Stimulated activated naive CD8-positive, alpha-beta T cell treated with anti-CD3 and anti-CD28 coated beads, Interleukin-15, Interleukin-2, amounts not matched to agents 100 ng/mL and 50 ng/mL, for 24 hours (primary cell): ENCODE results near the gene CTSA.
A peak's percentile ranks its signal among the peaks of the same experiment; 100 is the strongest.

Source experiments
- H3K27ac Mint-ChIP-seq: one replicate; pipeline ENCODE4 v1.8.0; 2021; ENCODE audit warnings: mild to moderate bottlenecking, mixed read lengths
- H3K27me3 Mint-ChIP-seq: one replicate; pipeline ENCODE4 v1.8.0; 2021; ENCODE audit warnings: mixed read lengths
- H3K36me3 Mint-ChIP-seq: one replicate; pipeline ENCODE4 v1.8.0; 2021; ENCODE audit warnings: low read depth, mixed read lengths
- H3K4me1 Mint-ChIP-seq: one replicate; pipeline ENCODE4 v1.8.0; 2021; ENCODE audit warnings: low read depth, mixed read lengths
- H3K4me3 Mint-ChIP-seq: one replicate; pipeline ENCODE4 v1.8.0; 2021; ENCODE audit warnings: mild to moderate bottlenecking, mixed read lengths
- H3K9me3 Mint-ChIP-seq: one replicate; pipeline ENCODE4 v1.8.0; 2021; ENCODE audit warnings: mixed read lengths

CTSA gene

GRCh38 chr20:45882469-45883099, 8.6 kb upstream of the CTSA start:
- H3K27me3 Mint-ChIP-seq, result no peaks in the 10 kb centered on the region
- H3K4me3 Mint-ChIP-seq, result peak overlapping the region; percentile 63
- H3K27ac Mint-ChIP-seq, result peak overlapping the region; percentile 15
- no peaks in the 10 kb centered on the region for H3K9me3 Mint-ChIP-seq
- peaks cover 26% of the 10 kb centered on the region for H3K36me3 Mint-ChIP-seq
- H3K4me1 Mint-ChIP-seq, result peaks cover 52% of the 10 kb centered on the region

DNA sequence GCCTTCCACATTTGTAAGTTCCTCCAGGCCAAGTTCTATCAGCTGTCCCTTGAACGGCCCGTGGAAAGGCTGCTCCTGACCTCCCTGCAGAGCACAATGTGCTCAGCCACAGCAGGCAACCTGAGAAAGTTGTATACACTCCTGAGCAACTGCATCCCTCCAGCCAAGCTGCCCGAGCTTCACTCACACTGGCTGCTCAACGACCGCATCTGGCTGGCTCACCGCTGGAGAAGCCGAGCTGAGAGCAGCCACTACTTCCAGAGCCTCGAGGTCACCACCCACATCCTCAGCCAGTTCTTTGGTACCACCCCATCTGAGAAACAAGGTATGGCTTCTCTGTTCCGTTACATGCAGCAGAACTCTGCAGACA, 8.1 kb upstream of the CTSA start:
- Mint-ChIP-seq H3K36me3 (peaks cover 26% of the 10 kb centered on the region), H3K4me3 (no peak overlapping the region), H3K4me1 (peaks cover 52% of the 10 kb centered on the region), H3K27me3 (no peaks in the 10 kb centered on the region), H3K9me3 (no peaks in the 10 kb centered on the region), H3K27ac (no peak overlapping the region)

GRCh38 chr20:45886590-45887345, 4.4 kb upstream of the CTSA start:
- Mint-ChIP-seq H3K36me3 (peaks cover 26% of the 10 kb centered on the region), H3K9me3 (no peaks in the 10 kb centered on the region), H3K27ac (peak overlapping the region; percentile 55), H3K27me3 (no peaks in the 10 kb centered on the region), H3K4me1 (peaks cover 52% of the 10 kb centered on the region), H3K4me3 (no peak overlapping the region)

DNA sequence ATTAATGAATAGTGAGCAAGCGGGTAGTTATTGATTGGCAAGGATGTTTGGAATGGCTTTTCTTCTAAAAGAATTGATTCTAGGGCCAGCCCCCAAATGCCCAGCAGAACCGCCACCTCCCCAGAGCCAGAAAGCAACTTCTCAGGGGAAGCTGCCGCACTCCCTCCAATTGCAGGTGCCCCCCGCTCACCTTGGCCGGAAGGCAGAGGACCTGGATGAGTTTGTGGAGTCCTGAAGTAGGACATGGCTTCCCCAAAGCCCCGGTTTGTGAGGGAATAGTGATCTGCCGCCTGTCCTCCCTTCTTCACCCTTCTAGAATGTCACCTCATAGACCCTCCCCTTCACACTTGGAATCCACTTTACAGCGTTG, 3.8 kb upstream of the CTSA start, which contains the start of gene SPATA25:
TSS of gene SPATA25 (minus strand) at position 277 of the 370 bp plus-strand sequence. CDS start at position 245, 32 bp downstream.
- no peak within 1 kb of the TSS for H3K4me3 Mint-ChIP-seq
- H3K9me3 Mint-ChIP-seq, result no peaks in the 10 kb centered on the region
- peaks cover 22% of the 10 kb centered on the region for H3K36me3 Mint-ChIP-seq
- peaks cover 53% of the 10 kb centered on the region for H3K4me1 Mint-ChIP-seq
- peak within 1 kb of the TSS; percentile 55 for H3K27ac Mint-ChIP-seq
- H3K27me3 Mint-ChIP-seq, result no peaks in the 10 kb centered on the region

- no peaks in the 10 kb centered on the region for H3K27me3 Mint-ChIP-seq
- peaks cover 10% of the 10 kb centered on the region for H3K36me3 Mint-ChIP-seq
- H3K27ac Mint-ChIP-seq, result no peak overlapping the region
- H3K4me1 Mint-ChIP-seq, result peaks cover 50% of the 10 kb centered on the region
- H3K9me3 Mint-ChIP-seq, result no peaks in the 10 kb centered on the region
- H3K4me3 Mint-ChIP-seq, result no peak overlapping the region
Observed at GRCh38 chr20:45888681-45889080, 2.5 kb upstream of the CTSA start.

- H3K4me1 Mint-ChIP-seq, result peaks cover 47% of the 10 kb centered on the region
- no peaks in the 10 kb centered on the region for H3K27me3 Mint-ChIP-seq
Observed at GRCh38 chr20:45890077-45890984, 804 bp upstream of the CTSA start.

DNA sequence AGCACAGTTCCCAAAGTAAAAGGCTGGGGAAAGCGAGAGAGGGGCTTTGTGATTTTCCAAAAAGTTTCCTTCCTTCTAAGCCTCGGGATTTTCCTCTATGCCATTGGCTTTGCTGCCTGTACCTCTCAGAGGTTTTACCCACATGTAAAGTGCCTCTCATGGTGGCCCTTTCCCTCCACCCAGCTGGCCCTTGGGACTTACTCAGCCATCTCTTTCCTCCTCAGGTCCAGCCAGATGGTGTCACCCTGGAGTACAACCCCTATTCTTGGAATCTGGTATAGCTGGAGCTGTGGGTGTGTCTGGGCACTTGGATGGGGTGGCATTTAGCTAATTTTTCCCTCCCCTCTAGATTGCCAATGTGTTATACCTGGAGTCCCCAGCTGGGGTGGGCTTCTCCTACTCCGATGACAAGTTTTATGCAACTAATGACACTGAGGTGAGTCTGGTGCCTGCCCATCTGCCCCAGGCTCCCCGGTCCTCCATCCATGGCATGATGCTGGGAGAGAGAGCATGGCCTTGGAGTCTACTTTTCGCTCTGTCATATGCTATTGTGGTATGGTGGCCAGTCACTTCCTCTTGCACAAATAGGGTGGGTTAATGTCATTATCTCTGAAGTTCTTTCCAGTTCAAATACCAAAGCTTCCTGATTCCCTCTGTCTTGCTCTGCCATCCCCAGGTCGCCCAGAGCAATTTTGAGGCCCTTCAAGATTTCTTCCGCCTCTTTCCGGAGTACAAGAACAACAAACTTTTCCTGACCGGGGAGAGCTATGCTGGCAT, 1.1 kb downstream of the CTSA start:
- peaks cover 13% of the 10 kb centered on the region for H3K36me3 Mint-ChIP-seq

More at GRCh38 chr20:45890077-45890984, 804 bp upstream of the CTSA start:
- H3K9me3 Mint-ChIP-seq, result no peaks in the 10 kb centered on the region
- H3K4me3 Mint-ChIP-seq, result peak overlapping the region; percentile 89
- H3K27ac Mint-ChIP-seq, result peak overlapping the region; percentile 86
- H3K36me3 Mint-ChIP-seq, result peaks cover 11% of the 10 kb centered on the region

GRCh38 chr20:45892828-45893500, 1.8 kb downstream of the CTSA start:
- peak overlapping the region; percentile 89 for H3K4me3 Mint-ChIP-seq

More for the DNA sequence above, 1.1 kb downstream of the CTSA start:
- H3K27ac Mint-ChIP-seq, result peak overlapping the region; percentile 79
- H3K4me1 Mint-ChIP-seq, result peaks cover 36% of the 10 kb centered on the region
- H3K27me3 Mint-ChIP-seq, result no peaks in the 10 kb centered on the region
- H3K9me3 Mint-ChIP-seq, result no peaks in the 10 kb centered on the region
- peak overlapping the region; percentile 89 for H3K4me3 Mint-ChIP-seq

DNA sequence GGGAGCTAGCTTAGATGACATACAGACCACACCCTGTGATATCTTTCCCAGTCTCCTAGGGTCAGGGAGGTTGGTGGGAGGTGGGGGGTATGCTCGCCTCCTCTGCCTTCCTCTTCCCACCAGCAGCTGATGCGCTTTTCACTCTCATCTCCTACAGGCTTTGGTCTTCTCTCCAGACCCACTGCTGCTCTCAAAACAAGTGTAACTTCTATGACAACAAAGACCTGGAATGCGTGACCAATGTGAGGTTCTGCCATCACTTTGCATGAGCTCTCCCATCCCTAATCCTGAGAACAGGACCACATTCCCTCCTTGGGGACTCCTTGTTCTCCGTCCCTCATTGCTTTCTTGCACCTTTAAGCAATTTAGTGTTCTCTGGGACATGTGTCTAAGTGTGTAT, 2.7 kb downstream of the CTSA start:
- Mint-ChIP-seq H3K9me3 (no peaks in the 10 kb centered on the region), H3K36me3 (peaks cover 18% of the 10 kb centered on the region), H3K4me3 (peak overlapping the region; percentile 28), H3K27ac (peak overlapping the region; percentile 5), H3K4me1 (peaks cover 36% of the 10 kb centered on the region), H3K27me3 (no peaks in the 10 kb centered on the region)

More at GRCh38 chr20:45892828-45893500, 1.8 kb downstream of the CTSA start:
- Mint-ChIP-seq H3K36me3 (peaks cover 14% of the 10 kb centered on the region), H3K27ac (peak overlapping the region; percentile 79), H3K27me3 (no peaks in the 10 kb centered on the region), H3K9me3 (no peaks in the 10 kb centered on the region), H3K4me1 (peaks cover 36% of the 10 kb centered on the region)

- H3K27ac Mint-ChIP-seq, result no peak overlapping the region
- no peaks in the 10 kb centered on the region for H3K9me3 Mint-ChIP-seq
- H3K4me3 Mint-ChIP-seq, result no peak overlapping the region
- peaks cover 32% of the 10 kb centered on the region for H3K4me1 Mint-ChIP-seq
- H3K27me3 Mint-ChIP-seq, result no peaks in the 10 kb centered on the region
- peaks cover 22% of the 10 kb centered on the region for H3K36me3 Mint-ChIP-seq
Observed at GRCh38 chr20:45894797-45895196, 3.7 kb downstream of the CTSA start.

DNA sequence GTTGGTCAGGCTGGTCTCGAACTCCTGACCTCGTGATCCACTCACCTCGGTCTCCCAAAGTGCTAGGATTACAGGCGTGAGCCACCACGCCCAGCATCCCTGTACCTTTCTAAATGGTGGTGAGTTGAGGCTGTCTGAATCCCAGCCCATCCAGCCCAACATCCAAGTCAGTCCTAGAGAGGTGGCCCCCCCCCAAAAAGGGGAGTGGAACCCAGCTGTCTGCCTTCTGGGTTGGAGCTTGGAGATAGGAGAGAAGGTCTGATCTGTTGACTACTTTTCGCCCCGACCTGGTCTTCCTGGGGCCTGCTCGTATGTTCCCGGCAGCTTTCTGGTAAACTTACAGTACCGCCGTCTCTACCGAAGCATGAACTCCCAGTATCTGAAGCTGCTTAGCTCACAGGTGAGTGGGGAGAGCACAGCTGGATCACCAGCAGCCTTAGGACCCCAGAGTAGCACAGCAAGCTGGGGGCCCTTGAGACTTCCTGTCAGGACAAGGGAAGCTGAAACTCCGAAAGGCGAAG, 5.6 kb downstream of the CTSA start:
- Mint-ChIP-seq H3K27ac (no peak overlapping the region), H3K36me3 (peaks cover 22% of the 10 kb centered on the region), H3K4me1 (peaks cover 26% of the 10 kb centered on the region), H3K27me3 (no peaks in the 10 kb centered on the region), H3K4me3 (no peak overlapping the region), H3K9me3 (no peaks in the 10 kb centered on the region)

- Mint-ChIP-seq H3K4me3 (no peak overlapping the region), H3K9me3 (no peaks in the 10 kb centered on the region), H3K27ac (no peak overlapping the region), H3K4me1 (peaks cover 21% of the 10 kb centered on the region), H3K36me3 (peaks cover 22% of the 10 kb centered on the region), H3K27me3 (no peaks in the 10 kb centered on the region)
Observed at GRCh38 chr20:45897289-45897688, 6.2 kb downstream of the CTSA start.

- H3K36me3 Mint-ChIP-seq, result peaks cover 22% of the 10 kb centered on the region
- H3K4me3 Mint-ChIP-seq, result no peak overlapping the region
- no peak overlapping the region for H3K27ac Mint-ChIP-seq
- H3K4me1 Mint-ChIP-seq, result peaks cover 17% of the 10 kb centered on the region
- H3K9me3 Mint-ChIP-seq, result no peaks in the 10 kb centered on the region
- no peaks in the 10 kb centered on the region for H3K27me3 Mint-ChIP-seq
Observed at GRCh38 chr20:45897692-45898091, 6.6 kb downstream of the CTSA start.
